Heart left ventricle (tissue), 13 donors: ENCODE results near the gene ZNF584.
"Not testable (repeated sequence)": the region's sequence is repeated elsewhere in the genome, so short reads cannot be mapped to it uniquely, and the experiment has no call there.

ENCODE experiments used
- CTCF ChIP-seq, 12 donors: fragments of 200-600 bp; sonication (generic) in 4 of 12; IDR thresholded peaks; one replicate each; pipeline versions ENCODE4 v1.5.0 to v1.8.0; 2018 to 2022; ENCODE audit warnings: antibody characterized with exemption in 12 of 12, mild to moderate bottlenecking in 5 of 12
- POLR2A ChIP-seq, 2 donors: fragments of 450-650 bp; IDR thresholded peaks; one replicate each; pipeline ENCODE4 v1.6.1; 2017; ENCODE audit warnings: antibody characterized with exemption in 2 of 2, mild to moderate bottlenecking in 2 of 2, moderate library complexity in 2 of 2
- donor health status: ischemic (EF 13 %, LVEDD 7.1; RV severe dilation, severe dysfunction).
- donor health status: DM: no; HTN: yes; CAD: no.
- donor health status: DM: no; HTN: no; CAD: no.
- donor health status: ischemic (EF 25% LVEDD 6.9; RV normal size, moderate dysfunction).
- donor health status: ischemic (EF 25% LVEDD 5.7; RV mildly dilated, moderate dysfunction).
- donor health status: ischemic (EF 35%, LVEDD 5.7; RV mildly dilated, moderate dysfunction).
- donor health status: nonischemic (EF 11% LVEDD 7.7; RV severe dilation, severe dysfunction).
- donor health status: DM: yes; HTN: yes; CAD: no.
- donor health status: PGD.
- donor health status: ischemic (EF 29% LVEDD 5.4; RV normal size, mild dysfunction).
- donor health status: nonischemic (EF 23%, LVEDD 6.1; RV moderate dilation, normal function).

- not testable (repeated sequence) for TF ChIP-seq POLR2A, CTCF (IDR thresholded peaks at IDR 0.05)
Measured at GRCh38 chr19:58442986-58443385, 34.5 kb downstream of the ZNF584 start.
